Cerebellar cortex (tissue), 1 donor: ENCODE measurements around the gene MUC21.

Source experiments
- DNase-seq: peaks from one replicate; pipeline ENCODE4 v3.0.0-alpha.2; 2015; ENCODE audit warnings: low spot score

MUC21 gene

DNA sequence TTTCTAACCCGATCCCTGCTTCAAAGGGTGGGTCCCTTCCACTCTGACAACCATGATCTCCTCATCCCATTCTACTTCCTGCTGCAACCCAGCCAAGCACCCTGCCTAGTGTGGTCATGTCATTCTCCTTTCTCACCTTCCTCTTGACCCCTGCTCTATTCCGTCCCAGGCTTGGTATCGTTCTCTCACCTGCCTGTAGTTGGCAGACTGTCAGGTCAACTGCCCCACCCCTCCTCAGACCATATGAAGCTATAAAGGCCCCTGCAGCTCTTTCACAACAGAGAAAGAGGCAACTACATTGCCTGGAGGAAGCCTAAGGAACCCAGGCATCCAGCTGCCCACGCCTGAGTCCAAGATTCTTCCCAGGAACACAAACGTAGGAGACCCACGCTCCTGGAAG, at the start of gene MUC21:
Gene MUC21 (plus strand): TSS at position 280 of the 400 bp plus-strand sequence. CDS start 241 bp downstream, outside the sequence.
- DNase-seq = no peak

DNA sequence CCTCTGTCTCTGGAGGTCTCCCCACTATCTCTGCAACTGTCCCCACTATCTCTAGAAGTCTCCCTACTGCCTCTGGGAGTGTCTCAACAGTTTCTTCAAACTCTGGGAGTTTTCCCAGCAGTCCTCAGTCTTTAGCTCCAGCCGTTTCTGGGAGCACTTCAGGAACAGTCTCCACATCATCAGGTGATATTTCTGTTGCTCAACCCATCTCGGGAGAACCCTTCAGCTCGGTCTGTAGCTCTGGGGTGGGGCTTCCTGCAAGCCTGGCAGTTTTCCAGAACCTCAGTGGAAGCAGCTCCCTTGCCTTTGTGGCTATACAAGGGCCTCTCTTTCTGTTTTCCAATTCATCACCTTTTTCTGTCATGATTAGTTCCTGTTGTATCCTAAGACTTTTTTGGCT, 48.5 kb upstream of the MUC21 start:
- DNase-seq = no peak

DNA sequence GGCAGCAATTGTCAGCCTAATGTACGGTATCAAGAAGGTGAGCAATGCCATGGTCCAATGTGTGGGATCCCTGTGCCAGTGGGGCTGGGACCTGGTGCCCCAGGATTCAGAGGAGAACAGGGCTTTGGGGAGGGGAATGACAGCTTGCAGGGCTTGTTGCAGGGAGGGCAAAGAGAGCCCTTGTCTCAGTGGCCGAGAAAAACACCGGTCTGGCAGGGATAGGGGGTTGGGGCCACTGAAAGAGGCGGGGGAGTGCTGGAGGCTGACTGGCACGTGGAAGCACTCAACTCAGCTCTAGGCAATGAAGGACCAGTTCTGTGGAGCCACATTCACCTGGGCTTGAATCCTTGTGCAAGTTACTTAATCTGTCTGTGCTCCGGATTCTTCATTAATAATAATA, 46.3 kb upstream of the MUC21 start:
- DNase-seq = no peak

DNA sequence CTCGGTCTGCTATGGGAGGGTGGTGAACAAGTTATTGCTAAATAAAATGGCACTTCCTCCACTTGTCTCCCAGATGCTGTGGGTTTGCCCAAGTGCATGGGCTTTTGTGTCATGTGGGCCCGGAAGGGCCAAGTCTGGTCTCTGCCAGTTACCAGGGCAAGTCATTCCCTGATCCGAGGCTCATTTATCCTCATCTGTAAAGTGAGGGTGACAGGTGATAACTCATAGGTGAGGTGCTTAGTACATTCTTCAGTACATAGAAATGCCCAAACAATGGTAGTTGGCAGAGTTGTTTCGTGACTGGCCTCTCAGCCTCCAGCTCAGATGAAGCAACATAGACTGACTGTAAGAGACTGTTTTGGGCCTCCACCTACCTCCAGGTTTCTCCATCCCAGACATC, 44.8 kb upstream of the MUC21 start:
- DNase-seq = no peak

DNA sequence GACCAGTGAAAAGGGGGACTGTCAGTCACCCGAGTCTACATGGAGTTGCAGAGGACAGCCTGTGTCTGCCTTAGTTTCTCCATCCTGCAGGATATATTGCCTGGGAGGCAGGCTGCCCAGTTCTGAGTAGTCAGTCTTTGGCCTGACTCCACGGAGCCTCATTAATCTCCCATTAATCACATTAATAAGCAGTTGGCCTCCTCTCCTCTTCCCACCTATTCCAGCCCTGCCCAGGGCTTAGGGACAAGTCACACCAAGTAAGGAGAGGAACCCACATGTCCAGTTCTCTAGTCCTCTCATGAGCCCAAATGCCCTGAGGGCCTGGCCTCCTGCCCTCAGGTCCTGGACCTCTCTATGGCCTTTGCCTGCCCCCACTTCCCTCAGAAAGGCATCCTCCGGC, 44.0 kb upstream of the MUC21 start:
- no peak for DNase-seq

DNA sequence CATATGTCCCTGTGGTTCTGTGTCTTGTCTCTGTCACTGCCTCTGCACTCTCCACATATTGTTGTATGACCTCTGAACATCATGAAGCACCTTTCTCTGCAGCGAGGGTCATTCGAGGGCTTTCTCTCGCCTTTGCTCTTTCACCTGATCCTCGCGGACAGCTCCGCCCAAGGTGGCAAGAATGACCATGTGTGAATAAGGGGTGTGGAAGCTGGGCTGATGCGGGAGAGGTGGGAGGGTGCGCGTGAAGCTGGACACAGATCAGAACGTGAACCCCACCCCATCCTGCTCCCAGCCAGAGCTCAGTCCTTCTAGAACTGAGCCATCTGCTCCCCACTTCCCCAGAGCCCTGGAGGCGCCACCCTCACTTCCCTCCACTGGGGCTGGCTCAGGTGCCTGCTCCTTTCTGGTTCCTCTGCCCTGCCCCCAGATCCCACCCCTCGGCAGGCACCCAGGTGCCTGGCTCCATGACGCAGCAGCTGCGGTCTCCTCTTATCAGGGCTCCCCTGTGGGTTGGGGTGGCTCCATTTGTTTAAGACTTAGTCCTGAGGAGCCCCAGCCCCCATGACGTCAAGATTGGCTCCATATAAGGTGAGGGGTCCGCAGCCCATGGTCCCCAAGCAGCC, 43.0 kb upstream of the MUC21 start, which contains the start of gene MUCL3:
Gene MUCL3 (plus strand): TSS at position 613 of the 626 bp plus-strand sequence. CDS start 27 bp downstream, outside the sequence.
- DNase-seq = no peak

DNA sequence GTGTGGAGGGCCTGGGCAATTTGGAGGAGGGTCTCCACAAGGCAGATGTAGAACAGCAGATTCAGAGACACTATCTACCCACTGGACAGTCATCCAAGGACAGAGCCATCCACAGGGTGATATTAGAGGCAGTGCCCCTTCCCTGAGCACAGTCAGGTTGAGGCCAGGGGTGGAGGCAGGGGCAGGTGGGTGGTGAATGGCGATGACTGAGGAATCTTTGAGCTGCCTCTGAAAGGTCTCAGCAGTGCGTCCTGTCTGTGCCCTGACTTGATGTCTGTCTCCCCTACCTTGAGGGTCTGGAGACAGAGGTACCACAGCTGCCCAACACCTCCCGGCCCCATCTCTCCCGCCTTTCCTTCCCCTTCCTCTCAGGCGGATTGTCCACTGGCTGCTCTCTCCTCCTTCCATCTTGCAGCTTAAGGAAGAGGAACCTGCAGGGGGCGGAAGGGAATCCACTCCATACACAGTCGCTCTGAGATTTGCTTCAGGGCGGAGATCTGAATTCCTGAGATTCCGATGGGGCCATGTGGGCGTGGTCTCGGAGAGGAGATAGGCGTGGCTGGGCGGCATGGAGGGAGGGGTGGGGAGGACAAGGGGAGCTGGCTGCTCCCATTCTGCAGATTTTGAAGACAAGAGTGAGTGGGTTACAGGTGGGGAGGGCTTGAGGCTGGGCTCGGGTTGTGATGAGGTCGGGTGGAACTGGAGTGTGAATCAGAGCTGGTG, 41.0 kb upstream of the MUC21 start:
- DNase-seq = peak; percentile 31

DNA sequence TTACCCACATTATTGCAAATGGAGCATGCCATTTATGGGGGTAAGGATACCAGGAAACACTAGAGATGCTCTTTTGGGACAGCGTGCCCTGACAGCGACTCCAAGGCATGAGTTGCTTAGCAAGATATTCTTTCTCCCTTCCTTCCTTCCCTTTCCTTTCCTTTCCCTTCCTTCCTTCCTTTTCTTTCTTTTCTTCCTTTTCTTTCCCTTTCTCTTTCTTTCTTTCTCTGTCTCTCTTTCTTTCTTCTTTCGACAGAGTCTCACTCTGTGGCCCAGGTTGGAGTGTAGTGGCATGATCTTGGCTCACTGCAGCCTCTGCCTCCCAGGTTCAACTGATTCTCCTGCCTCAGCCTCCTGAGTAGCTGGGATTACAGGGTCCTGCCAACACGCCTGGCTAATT, 39.5 kb upstream of the MUC21 start:
- no peak for DNase-seq

DNA sequence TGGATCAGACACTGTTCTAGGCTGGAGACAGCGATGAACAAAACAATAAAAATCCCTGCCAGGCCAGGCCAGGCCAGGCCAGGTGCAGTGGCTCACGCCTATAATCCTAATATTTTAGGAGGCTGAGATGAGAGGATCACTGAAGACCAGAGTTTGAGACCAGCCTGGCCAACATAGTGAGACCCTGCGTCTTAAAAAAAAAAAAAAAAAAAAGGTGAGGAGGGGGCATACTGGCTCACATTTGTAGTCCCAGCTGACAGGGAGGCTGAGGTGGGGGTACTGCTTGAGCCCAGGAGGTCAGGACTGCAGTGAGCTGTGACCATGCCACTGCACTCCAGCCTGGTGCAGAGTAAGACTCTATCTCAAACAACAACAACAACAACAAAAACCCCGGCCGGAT, 38.2 kb upstream of the MUC21 start:
- DNase-seq = no peak

DNA sequence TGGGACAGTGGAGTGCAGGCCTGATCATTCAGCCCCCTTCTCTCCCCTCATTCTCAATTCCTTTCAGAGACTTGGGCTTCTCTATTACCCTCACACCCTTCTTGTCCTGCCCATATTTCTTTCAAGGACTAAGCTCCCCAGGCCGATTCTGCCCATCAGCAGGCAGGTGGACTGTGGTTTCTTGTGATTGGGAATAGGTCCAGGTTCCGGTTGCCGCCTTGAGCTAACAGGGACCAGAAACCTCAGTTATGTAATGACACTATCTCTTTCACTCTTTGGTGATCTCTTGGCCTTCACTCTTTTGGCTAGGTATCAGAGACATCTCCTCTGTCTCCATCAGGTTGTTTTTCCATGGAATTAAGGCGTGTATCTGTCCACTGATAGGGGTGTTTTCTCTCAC, 36.3 kb upstream of the MUC21 start:
- no peak for DNase-seq

DNA sequence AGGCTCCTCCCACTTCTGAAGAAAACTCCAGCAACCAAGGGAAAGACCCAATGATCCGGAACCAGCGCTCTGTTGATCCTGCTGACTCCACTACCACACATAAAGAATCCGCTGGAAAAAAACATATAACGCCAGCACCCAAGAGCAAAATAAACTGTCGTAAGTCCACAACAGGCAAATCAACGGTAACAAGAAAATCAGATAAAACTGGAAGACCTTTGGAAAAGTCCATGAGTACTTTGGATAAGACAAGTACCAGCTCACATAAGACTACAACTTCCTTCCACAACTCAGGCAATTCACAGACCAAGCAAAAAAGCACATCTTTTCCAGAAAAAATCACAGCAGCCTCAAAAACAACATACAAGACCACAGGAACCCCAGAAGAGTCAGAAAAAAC, 34.7 kb upstream of the MUC21 start:
- DNase-seq = no peak

DNA sequence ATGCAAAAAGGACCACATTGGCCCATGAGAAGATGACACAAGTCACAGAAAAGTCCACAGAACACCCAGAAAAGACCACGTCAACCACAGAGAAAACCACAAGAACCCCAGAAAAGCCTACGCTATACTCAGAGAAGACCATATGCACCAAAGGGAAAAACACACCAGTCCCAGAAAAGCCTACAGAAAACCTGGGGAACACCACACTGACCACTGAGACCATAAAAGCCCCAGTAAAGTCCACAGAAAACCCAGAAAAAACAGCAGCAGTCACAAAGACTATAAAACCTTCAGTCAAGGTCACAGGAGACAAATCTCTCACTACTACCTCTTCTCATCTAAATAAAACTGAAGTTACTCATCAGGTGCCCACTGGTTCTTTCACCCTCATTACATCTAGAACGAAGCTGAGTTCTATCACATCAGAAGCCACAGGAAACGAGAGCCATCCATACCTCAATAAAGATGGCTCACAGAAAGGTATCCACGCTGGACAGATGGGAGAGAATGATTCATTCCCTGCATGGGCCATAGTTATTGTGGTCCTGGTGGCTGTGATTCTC, 31.5 kb upstream of the MUC21 start:
- DNase-seq = no peak

DNA sequence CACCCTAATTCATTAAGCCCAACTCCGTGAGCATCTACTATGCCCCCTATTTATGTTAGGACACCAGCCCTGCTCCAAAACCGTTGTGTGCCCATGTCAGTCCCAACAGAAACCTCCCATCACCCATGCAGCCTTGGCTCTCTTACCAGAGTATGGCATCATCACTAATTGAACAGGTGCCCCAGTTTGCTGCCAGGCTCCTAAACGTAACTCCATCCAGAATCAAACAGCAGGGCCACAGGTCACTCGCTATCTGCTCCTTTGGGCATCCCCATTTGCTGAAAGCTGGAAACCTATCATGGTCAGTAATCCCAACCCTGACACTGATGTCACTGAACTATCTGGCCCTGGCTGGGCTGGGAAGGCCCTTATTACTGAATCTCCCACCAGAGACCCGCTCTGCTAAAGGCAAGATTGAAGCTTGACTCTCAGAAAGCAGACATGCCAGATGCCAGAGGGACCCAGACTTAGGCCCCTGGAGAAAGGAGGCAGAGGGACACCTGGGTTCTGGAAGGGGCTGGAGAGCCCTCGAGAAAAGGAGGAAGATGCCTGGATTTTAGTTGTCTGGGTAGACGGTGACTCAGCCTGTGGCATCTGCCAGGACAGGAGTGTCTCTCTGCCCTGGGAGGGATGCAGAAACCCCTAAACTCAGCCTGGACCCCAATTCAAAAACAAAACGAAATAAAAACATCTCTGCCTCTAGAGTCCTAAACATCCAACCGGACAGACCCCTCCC, 28.7 kb upstream of the MUC21 start:
- DNase-seq = no peak

DNA sequence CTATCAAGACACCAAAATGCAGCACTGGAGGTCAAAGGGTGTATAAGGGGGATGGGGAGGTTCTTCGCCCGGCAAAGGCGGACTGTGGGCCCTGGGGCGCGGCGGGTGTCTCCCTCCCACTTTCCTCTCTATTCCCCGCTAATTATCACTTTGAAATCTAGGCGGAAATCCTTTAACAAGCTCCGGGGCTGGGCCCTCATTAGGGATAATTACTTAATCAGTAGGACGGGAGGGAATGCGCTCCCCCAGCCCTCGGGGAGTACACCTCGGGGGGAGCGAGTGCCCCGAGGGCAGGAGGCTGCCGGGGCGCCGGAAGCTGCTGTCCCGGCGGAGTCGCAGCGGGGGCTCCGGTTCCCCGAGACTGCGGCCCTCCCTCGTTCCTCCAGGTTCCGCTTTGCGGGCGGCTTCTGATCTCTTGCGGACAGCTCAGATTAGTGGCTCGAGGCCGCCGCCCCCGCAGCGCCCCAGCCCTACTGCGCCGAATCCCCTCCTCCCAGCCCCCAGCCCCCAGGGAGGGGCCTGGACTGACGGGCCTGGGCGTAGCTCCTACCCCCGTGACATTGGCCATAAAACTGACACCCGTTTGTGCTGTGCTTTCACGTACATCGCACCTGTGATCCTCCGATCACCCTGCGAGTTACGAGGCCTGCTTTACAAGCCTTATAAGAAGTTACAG, 28.0 kb upstream of the MUC21 start:
- DNase-seq = no peak

DNA sequence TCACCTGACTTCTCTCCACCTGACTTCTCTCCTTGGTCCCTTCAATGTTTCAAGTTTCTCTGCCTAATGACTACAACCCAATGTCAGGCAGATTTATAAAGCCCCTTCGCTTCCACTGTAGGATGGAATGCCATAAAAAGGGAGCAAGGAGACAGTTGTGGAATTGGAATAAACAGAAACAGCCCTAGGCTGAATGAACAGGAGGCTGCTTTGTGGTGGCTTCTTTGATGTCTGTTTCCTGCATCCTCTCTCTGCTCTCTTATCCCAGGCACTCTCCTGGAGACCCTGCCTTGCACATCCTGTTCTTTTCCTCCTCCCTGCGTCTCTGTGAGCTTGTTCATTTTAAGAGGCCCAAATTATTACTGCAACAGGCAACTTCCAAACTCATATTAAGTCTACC, 25.8 kb upstream of the MUC21 start:
- no peak for DNase-seq

DNA sequence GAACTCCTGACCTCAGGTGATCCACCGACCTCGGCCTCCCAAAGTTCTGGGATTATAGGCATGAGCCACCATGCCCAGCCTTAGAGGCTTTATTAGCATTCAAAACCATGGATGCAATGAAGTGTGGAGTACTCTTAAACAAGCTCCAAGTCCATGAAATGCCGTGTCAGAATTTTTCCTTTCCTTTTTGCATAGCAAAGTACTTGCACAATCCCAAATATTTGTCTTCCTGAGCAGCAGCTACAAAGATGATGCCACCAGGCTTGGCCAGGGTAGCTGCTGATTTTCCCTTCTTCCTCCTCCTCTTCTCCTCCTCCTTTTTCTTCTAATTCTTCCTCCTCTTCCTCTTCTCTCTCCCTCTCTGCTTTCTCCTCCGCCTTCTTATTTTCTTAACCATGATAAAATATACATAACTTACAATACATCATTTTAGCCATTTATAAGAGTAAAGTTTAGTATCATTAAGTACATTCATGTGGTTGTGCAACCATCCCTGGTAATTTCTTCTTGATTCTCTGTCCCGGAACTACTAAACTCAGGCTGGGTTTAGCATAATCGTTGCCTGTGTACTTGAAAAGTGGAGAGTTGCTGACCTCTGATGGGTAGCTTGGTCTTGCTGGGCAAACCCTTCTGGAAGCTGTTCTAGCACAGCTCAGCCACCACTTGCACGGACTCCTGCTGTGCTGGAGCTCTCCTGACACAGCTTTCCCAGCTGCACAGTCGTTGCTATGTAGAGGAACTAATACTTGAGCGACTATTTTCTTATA, 22.4 kb upstream of the MUC21 start:
- DNase-seq = no peak

DNA sequence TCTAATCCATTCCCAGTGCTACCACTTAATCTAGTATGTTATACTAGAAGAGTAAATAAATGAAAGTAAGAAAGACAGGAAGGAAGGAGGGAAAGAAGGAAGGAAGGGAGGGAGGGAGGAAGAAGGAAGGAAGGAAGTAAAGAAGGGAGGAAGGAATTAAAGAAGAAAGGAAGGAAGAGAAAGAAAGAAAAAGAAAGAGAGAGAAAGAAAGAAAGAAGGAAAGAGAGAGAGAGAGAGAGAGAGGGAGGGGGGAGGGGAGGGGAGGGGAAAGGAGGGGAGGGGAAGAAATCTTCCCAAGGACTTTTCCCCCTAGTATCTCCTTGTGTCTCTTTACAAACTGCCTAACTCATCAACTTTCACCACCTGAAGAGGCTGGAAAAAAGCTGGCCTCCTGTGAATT, 20.8 kb upstream of the MUC21 start:
- DNase-seq = no peak

DNA sequence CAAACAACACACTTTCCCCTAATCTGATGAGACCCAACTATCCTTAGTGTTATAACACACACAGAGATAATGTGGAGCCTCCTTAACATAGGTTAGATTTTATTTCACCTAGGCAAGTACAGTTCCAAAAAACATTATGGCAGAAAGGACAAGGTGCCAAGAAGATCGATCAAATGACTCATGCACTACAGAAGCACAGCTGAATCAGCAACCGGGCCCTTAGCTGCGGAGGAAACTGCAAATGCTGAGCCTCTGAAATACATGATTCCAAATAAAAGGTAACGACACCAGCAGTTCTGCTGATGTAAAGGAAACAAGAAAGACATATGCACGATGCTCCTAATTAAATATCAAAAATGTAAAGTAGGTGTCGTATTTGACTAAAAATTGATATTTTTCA, 19.9 kb upstream of the MUC21 start:
- no peak for DNase-seq

DNA sequence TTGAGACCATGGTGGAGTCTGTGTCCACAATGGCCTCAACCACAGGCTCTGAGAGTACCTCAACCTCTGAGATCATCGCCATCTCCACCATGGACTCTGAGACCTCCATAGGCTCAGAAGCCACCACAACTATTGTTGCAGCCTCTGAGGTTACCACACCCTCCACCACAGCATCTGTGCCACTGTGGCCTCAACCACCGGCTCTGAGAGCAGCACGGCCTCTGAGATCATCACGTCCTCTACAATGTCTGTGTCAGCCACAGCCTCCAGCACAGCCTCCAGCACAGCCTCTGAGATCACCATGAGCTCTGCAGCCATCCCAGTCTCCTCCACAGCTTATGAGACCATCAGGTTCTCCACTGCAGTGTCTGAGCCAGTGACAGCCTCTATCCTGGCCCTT, 19.4 kb upstream of the MUC21 start:
- DNase-seq = no peak

DNA sequence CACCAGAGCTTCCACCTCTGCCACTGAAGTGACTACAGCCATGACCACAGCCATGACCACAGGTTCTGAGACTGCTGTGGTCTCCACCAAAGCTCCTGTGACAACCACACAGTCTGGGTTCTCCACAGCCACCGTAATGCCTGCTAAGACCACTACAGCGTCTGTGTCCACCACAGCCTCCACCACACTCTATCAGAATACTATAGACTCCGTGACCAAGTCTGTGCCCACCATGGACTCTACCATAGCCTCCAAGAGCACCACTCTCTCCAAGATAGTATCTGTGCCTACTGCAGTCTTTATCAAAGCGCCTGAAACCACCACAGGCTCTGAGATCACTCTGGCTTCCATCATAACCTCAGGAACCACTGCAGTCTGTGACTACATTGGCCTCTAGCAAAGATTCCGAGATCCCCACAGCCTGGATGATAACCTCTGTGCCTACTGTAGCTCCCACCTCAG, 18.3 kb upstream of the MUC21 start:
- no peak for DNase-seq

DNA sequence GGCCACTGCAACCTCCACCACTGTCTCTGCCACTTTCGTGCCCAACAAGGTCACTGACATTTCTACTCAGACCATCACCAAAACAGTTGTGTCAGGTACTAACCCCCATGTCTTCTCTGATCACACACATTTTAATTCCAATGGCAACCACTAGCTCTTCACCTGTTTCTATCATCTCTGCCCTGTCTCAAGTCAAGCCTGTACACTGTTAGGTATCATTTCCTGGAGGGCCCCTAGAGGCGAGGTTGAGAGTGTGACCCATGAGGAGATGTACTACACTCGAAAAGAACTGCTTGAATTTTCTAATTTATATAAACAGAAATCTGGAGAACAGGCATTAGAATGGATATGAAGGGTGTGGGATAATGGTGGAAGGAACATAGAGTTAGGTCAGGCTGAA, 17.4 kb upstream of the MUC21 start:
- no peak for DNase-seq
